ENCODE results near the gene KCNMB4.

Gene KCNMB4

DNA sequence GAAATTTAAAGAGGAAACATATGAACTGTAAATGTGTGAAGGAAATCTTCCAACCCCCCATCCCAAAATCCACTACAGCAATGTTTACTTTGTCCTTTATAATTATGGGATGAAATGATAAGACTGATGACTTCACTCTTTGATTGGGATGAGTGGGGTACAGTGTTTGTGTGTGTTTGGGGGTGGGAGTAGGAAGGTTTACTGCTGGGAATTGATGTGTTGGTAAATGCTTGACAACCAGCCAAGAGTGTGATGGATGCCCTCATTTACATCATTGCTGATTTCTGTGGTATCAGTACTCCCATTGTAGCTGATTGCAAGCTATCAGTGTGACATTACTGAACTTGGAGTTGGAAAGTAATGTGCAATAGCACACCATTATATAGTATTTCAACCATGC, 90.9 kb downstream of the KCNMB4 start:
- Histone ChIP-seq H3K27ac (ENCODE audit: low read depth, low read length) (no peak overlapping the region), H3K9me3 (ENCODE audit: control insufficient read depth, insufficient read depth, low read length) (peaks cover 15% of the 10 kb centered on the region; the same call in 1 of the 2 replicates), H3K36me3 (ENCODE audit: control insufficient read depth, low read length) (no peaks in the 10 kb centered on the region), H4K20me1 (ENCODE audit: control insufficient read depth, insufficient read depth, low read depth, low read length) (no peaks in the 10 kb centered on the region), H3K79me2 (ENCODE audit: control insufficient read depth, low read length) (no peaks in the 10 kb centered on the region), H3K4me1 (ENCODE audit: control insufficient read depth, low read length) (peaks cover 13% of the 10 kb centered on the region), H3K27me3 (ENCODE audit: control insufficient read depth, low read length) (no peaks in the 10 kb centered on the region), H3F3A (ENCODE audit: control insufficient read depth, insufficient read depth) (no peaks in the 10 kb centered on the region), H3K4me3 (ENCODE audit: low read length) (no peak overlapping the region), H3K9me2 (replicated peaks; ENCODE audit: control insufficient read depth, low read length) (no peaks in the 10 kb centered on the region), H3K4me2 (ENCODE audit: low read length) (no peak overlapping the region)
- TF ChIP-seq EZH2phosphoT487 (IDR thresholded peaks at IDR 0.05; ENCODE audit: borderline replicate concordance, low read length): no peak
- TF ChIP-seq, protein P1, sequence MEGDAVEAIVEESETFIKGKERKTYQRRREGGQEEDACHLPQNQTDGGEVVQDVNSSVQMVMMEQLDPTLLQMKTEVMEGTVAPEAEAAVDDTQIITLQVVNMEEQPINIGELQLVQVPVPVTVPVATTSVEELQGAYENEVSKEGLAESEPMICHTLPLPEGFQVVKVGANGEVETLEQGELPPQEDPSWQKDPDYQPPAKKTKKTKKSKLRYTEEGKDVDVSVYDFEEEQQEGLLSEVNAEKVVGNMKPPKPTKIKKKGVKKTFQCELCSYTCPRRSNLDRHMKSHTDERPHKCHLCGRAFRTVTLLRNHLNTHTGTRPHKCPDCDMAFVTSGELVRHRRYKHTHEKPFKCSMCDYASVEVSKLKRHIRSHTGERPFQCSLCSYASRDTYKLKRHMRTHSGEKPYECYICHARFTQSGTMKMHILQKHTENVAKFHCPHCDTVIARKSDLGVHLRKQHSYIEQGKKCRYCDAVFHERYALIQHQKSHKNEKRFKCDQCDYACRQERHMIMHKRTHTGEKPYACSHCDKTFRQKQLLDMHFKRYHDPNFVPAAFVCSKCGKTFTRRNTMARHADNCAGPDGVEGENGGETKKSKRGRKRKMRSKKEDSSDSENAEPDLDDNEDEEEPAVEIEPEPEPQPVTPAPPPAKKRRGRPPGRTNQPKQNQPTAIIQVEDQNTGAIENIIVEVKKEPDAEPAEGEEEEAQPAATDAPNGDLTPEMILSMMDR (IDR thresholded peaks at IDR 0.05; ENCODE audit: low read depth, low read length, poor library complexity, severe bottlenecking): no peak

DNA sequence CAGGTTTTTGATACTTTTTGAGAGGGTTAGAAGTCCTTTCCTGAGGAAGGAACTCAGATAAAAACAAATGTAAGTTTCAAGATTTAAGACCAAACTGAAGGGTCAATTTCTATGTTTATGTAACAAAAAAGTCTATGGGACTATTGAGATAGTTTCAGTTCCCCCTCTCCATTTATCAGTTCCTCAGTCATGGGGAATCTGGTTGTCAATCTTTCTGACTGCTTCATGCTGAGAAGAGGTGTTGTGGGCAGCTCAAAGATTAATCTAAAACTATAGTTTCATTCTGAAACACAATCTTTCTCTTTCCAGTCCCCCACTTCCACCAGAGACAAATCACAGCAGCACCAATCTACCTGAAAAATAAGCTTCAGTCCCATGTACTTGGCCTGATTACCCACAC, 93.7 kb downstream of the KCNMB4 start:
- no peaks in the 10 kb centered on the region for H3K9me2 ChIP-seq (replicated peaks; ENCODE audit: control insufficient read depth, low read length)
- no peaks in the 10 kb centered on the region for H4K20me1 ChIP-seq (ENCODE audit: control insufficient read depth, insufficient read depth, low read depth, low read length)
- TF ChIP-seq, protein P1 (IDR thresholded peaks at IDR 0.05; ENCODE audit: low read depth, low read length, poor library complexity, severe bottlenecking): no peak
- TF ChIP-seq EZH2phosphoT487 (IDR thresholded peaks at IDR 0.05; ENCODE audit: borderline replicate concordance, low read length): no peak
- peaks cover 34% of the 10 kb centered on the region for H3K9me3 ChIP-seq (ENCODE audit: control insufficient read depth, insufficient read depth, low read length)
- H3K36me3 ChIP-seq (ENCODE audit: control insufficient read depth, low read length): no peaks in the 10 kb centered on the region
- H3K27ac ChIP-seq (ENCODE audit: low read depth, low read length): peak overlapping the region; percentile 39
- H3K79me2 ChIP-seq (ENCODE audit: control insufficient read depth, low read length): no peaks in the 10 kb centered on the region
- H3K4me3 ChIP-seq (ENCODE audit: low read length): peak overlapping the region; percentile 28; the same call in 1 of the 2 replicates
- no peaks in the 10 kb centered on the region for H3F3A ChIP-seq (ENCODE audit: control insufficient read depth, insufficient read depth)
- H3K4me2 ChIP-seq (ENCODE audit: low read length): peak overlapping the region; percentile 45
- H3K4me1 ChIP-seq (ENCODE audit: control insufficient read depth, low read length): peaks cover 13% of the 10 kb centered on the region
- H3K27me3 ChIP-seq (ENCODE audit: control insufficient read depth, low read length): no peaks in the 10 kb centered on the region

DNA sequence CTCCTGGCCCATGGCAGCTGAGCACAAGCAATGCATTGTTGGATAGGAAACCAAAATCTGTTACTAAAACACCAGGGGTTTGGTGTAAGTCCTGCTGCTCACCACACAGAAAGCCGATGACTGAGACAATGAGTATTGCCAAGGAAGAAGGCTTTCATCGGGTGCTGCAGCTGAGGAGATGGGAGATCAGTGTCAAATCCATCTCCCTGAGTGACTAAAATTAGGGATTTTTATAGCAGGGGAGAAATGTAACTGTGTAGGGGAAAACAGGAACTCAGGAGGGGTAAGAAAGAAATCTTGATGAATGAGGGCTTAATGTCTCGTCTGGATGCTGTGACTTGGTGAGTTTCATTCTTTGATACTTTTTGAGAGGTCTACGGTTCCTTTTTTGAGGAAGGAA, 97.9 kb downstream of the KCNMB4 start:
- Histone ChIP-seq H3K4me1 (ENCODE audit: control insufficient read depth, low read length) (peaks cover 18% of the 10 kb centered on the region), H4K20me1 (ENCODE audit: control insufficient read depth, insufficient read depth, low read depth, low read length) (no peaks in the 10 kb centered on the region), H3K9me3 (ENCODE audit: control insufficient read depth, insufficient read depth, low read length) (peaks cover 34% of the 10 kb centered on the region), H3F3A (ENCODE audit: control insufficient read depth, insufficient read depth) (0 out of 2 replicates have a peak, but pooled peaks cover 3% of the 10 kb centered on the region), H3K27ac (ENCODE audit: low read depth, low read length) (no peak overlapping the region), H3K27me3 (ENCODE audit: control insufficient read depth, low read length) (no peaks in the 10 kb centered on the region), H3K4me2 (ENCODE audit: low read length) (no peak overlapping the region), H3K4me3 (ENCODE audit: low read length) (no peak overlapping the region), H3K36me3 (ENCODE audit: control insufficient read depth, low read length) (peaks cover 8% of the 10 kb centered on the region; the same call in 1 of the 2 replicates), H3K9me2 (replicated peaks; ENCODE audit: control insufficient read depth, low read length) (no peaks in the 10 kb centered on the region), H3K79me2 (ENCODE audit: control insufficient read depth, low read length) (peaks cover 16% of the 10 kb centered on the region)
- TF ChIP-seq, protein P1 (IDR thresholded peaks at IDR 0.05; ENCODE audit: low read depth, low read length, poor library complexity, severe bottlenecking): no peak
- no peak for TF ChIP-seq EZH2phosphoT487 (IDR thresholded peaks at IDR 0.05; ENCODE audit: borderline replicate concordance, low read length)
